ENCODE measurements around the gene C9orf78. TPM values are rescaled to one million over a fixed set of nuclear protein-coding genes. Genes with fewer than 3 reads are reported as not detected.

The C9orf78 gene
- polyA plus RNA-seq, 1 experiment = 66.8 TPM

- no peak for DNase-seq (ENCODE audit: low read depth, low spot score)
- H3K27ac ChIP-seq (ENCODE audit: low read depth, low read length) = no peak overlapping the region
- no peak overlapping the region for H3K4me3 ChIP-seq (ENCODE audit: low read depth, low read length)
- POLR2A ChIA-PET = no interaction called here
- no peaks in the 10 kb centered on the region for H3K27me3 ChIP-seq (ENCODE audit: control insufficient read depth, insufficient read depth, low read length)
- no peak for TF ChIP-seq CTCF (IDR thresholded peaks at IDR 0.05; ENCODE audit: low read depth, low read length)
- H3K9me3 ChIP-seq (ENCODE audit: control insufficient read depth, insufficient read depth, low read length) = no peaks in the 10 kb centered on the region; the same call in 1 of the 2 replicates
- CTCF ChIA-PET = interaction anchor here (0.6 kb wide), 1 partner anchor 232 kb away, joined by 3 read pairs; no protein-coding TSS in a partner anchor
Observed at GRCh38 chr9:129875687-129876395, 40.8 kb upstream of the C9orf78 start.

- CTCF ChIA-PET = no interaction called here
- TF ChIP-seq CTCF (IDR thresholded peaks at IDR 0.05; ENCODE audit: low read depth, low read length) = peak; percentile 26
- no peak overlapping the region for H3K4me3 ChIP-seq (ENCODE audit: low read depth, low read length)
- no peak for DNase-seq (ENCODE audit: low read depth, low spot score)
- H3K27me3 ChIP-seq (ENCODE audit: control insufficient read depth, insufficient read depth, low read length) = no peaks in the 10 kb centered on the region
- POLR2A ChIA-PET = no interaction called here
- no peaks in the 10 kb centered on the region; the same call in 1 of the 2 replicates for H3K9me3 ChIP-seq (ENCODE audit: control insufficient read depth, insufficient read depth, low read length)
- H3K27ac ChIP-seq (ENCODE audit: low read depth, low read length) = no peak overlapping the region
Observed at GRCh38 chr9:129875181-129875611, 40.1 kb upstream of the C9orf78 start.

- no peak for DNase-seq (ENCODE audit: low read depth, low spot score)
- TF ChIP-seq CTCF (IDR thresholded peaks at IDR 0.05; ENCODE audit: low read depth, low read length) = no peak
- H3K27ac ChIP-seq (ENCODE audit: low read depth, low read length) = no peak overlapping the region
- ChIA-PET CTCF (no interaction called here), POLR2A (no interaction called here)
- no peaks in the 10 kb centered on the region; the same call in 1 of the 2 replicates for H3K9me3 ChIP-seq (ENCODE audit: control insufficient read depth, insufficient read depth, low read length)
- no peak overlapping the region for H3K4me3 ChIP-seq (ENCODE audit: low read depth, low read length)
- H3K27me3 ChIP-seq (ENCODE audit: control insufficient read depth, insufficient read depth, low read length) = no peaks in the 10 kb centered on the region
Observed at GRCh38 chr9:129874261-129875101, 39.4 kb upstream of the C9orf78 start.

GRCh38 chr9:129873563-129874190, 38.6 kb upstream of the C9orf78 start:
- H3K4me3 ChIP-seq (ENCODE audit: low read depth, low read length) = no peak overlapping the region
- H3K27ac ChIP-seq (ENCODE audit: low read depth, low read length) = no peak overlapping the region
- no peaks in the 10 kb centered on the region; the same call in 1 of the 2 replicates for H3K9me3 ChIP-seq (ENCODE audit: control insufficient read depth, insufficient read depth, low read length)
- ChIA-PET POLR2A (interaction anchor here (0.6 kb wide), 1 partner anchor 150 kb away, joined by 5 read pairs; no protein-coding TSS in a partner anchor), CTCF (no interaction called here)
- no peak for DNase-seq (ENCODE audit: low read depth, low spot score)
- TF ChIP-seq CTCF (IDR thresholded peaks at IDR 0.05; ENCODE audit: low read depth, low read length) = no peak
- no peaks in the 10 kb centered on the region for H3K27me3 ChIP-seq (ENCODE audit: control insufficient read depth, insufficient read depth, low read length)
